Hepatocyte (in vitro differentiated cells): Measurements from ENCODE around the gene PAPPA2.

ENCODE experiments used
- EZH2 ChIP-seq: fragments of 200-600 bp; sonication (generic); IDR thresholded peaks from 2 replicates; pipeline ENCODE4 v1.6.1; 2016; ENCODE audit warnings: antibody characterized with exemption, mild to moderate bottlenecking, borderline replicate concordance
- TF ChIP-seq, protein P1 (sequence below): fragments of 200-600 bp; sonication (generic); IDR thresholded peaks from 2 replicates; pipeline ENCODE4 v1.5.1; 2016; ENCODE audit warnings: antibody characterized with exemption, mild to moderate bottlenecking; ENCODE audit not compliant: poor library complexity

DNA sequence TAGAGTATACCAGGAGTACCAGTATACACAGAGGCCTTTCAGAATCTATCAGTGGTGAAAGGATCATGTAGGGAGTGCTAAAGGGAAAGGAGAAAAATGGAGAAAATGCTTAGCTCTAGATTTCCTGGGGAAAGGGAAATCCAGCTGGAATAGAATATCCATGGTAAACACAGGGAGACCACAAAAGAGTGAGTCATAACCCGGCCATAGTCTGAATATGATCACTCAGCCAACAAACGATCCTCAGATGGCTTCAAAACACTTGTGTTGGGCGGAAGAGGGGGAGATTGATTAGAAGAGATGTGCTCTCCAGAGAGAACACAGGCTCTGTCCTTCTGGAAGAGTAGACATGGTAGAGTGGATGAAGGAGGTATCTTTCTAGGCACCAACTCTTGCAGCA, 180.6 kb downstream of the PAPPA2 start:
- TF ChIP-seq EZH2: no peak
- TF ChIP-seq, protein P1, sequence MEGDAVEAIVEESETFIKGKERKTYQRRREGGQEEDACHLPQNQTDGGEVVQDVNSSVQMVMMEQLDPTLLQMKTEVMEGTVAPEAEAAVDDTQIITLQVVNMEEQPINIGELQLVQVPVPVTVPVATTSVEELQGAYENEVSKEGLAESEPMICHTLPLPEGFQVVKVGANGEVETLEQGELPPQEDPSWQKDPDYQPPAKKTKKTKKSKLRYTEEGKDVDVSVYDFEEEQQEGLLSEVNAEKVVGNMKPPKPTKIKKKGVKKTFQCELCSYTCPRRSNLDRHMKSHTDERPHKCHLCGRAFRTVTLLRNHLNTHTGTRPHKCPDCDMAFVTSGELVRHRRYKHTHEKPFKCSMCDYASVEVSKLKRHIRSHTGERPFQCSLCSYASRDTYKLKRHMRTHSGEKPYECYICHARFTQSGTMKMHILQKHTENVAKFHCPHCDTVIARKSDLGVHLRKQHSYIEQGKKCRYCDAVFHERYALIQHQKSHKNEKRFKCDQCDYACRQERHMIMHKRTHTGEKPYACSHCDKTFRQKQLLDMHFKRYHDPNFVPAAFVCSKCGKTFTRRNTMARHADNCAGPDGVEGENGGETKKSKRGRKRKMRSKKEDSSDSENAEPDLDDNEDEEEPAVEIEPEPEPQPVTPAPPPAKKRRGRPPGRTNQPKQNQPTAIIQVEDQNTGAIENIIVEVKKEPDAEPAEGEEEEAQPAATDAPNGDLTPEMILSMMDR: no peak
